NCI-H510A treated with DMSO at 0.1 percent for 48 hours (cell line): ENCODE results near the gene ATP8B1.
A peak's percentile ranks its signal among the peaks of the same experiment; 100 is the strongest.

Experiments used
- DNase-seq: peaks from one replicate; lab custom pipeline; 2025; lab: John Stamatoyannopoulos, UW

The ATP8B1 gene

GRCh38 chr18:57792631-57793301 is 10.3 kb downstream of the ATP8B1 start:
- no peak for DNase-seq

- DNase-seq = no peak
These were observed 11.2 kb downstream of the ATP8B1 start for GRCh38 chr18:57791911-57792310.

DNA sequence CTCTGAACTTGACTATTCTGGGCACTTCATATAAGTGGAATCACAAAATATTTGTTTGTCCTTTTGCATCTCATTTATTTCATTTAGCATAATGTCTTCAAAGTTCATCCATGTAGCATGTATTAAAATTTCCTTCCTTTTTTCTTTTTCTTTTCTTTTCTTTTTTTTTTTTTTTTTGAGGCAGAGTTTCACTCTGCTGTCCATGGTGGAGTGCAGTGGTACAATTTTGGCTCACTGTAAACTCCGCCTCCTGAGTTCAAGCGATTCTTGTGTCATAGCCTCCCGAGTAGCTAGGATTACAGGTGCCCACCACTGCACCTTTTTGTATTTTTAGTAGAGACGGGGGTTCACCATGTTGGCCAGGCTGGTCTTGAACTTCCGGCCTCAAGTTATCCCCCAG is 11.9 kb downstream of the ATP8B1 start:
- no peak for DNase-seq

DNA sequence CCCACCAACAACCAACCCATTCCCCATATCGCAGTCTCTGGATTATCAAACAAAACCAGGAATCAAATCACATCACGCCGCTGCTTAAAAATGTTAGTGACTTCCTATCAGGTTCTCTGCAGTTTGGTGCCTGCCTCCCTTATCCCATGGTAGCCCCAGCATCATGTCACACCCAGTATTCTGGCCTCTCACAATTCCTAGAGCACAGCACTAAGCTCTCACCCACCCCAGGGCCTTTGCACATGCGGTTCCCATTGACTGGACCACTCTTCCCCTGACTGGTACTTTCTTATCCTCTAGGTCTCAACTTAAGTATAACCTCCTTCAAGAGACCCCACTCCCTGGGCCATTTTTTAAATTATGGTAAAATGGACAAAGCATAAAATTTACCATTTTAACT is 12.8 kb downstream of the ATP8B1 start:
- no peak for DNase-seq

- DNase-seq = no peak
These were observed 13.4 kb downstream of the ATP8B1 start for GRCh38 chr18:57789759-57790158.

- DNase-seq = no peak
These were observed 14.0 kb downstream of the ATP8B1 start for GRCh38 chr18:57789090-57789489.

DNA sequence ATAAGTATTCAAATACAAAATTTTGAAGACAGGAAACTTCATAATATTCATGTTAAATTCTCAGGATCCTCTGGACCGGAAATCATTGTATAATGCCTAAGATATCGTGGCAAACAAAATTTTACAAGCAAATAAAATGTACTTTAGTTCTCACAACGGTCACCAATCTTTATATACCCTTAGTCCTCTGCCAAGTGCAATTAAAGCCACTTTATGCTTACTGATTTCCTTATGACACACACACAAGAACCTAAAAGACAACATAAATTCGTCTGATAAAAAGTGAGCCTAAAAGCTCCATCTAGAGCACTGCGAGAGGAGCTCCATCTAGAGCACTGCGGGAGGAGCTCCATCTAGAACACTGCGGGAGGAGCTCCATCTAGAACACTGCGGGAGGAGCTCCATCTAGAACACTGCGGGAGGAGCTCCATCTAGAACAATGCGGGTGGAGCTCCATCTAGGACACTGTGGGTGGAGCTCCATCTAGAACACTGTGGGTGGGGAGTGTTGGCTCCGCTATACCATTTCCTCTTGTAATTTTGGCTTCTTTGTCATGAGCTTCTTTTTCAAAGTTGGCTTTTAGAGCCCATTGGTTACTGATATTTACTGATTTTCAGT is 15.9 kb downstream of the ATP8B1 start:
- DNase-seq = no peak

GRCh38 chr18:57785751-57786437 is 17.2 kb downstream of the ATP8B1 start:
- DNase-seq = peak; percentile 30

GRCh38 chr18:57784801-57785114 is 18.4 kb downstream of the ATP8B1 start:
- no peak for DNase-seq

DNA sequence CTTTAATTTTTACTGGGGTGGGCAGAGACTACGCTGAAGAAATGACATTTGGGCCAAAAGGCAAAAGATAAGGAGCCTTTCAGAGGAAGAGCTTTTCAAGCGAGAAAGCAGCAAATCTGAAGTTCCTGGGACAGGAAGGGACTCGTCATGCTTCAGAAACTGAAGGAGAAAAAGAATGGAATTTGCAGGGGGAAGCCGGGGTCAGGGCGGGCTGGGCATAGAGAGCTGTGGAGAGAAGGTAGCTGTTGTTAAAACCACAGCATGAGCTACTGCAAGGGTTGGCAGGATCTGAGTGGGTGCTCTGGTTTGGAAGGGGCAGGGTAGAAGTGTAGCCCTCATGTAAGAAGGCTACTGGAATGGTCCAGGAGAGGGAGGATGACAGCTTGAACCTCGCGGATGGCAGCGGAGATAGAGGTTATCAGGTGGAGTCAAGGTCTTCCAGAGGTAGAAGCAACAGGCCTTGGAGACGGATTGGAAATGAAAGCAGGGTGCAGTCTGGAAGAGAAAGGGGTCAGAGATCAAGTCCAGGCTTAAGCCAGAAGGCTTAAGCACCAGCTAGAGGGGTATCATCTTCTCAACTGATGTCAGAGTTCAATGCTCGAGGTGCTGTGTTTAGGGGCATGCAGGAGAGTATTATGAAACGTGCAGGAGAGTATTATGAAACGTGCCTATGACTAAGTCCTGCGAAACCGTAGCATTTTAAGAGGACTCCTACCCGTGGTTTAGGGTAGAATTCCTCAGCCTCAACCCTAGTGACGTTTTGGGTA is 18.9 kb downstream of the ATP8B1 start:
- DNase-seq = no peak

DNA sequence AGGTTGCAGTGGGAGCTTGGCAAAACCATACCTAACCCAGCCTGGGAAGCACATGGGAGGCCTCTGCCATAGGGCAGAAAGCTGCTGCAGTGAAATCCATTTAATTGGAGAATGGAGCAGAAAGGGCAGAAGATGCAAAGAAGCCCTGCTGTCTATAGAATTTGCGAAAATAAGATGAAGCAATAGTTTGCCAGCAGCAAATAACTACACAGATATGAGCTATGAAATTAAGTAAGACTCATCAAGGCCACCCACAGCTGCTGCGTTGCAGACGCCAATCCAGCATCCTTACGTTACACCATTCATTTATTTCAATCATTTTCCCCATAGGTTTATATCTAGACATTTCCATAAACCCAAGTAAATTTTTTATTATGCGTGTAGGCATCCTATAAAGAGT is 21.1 kb downstream of the ATP8B1 start:
- no peak for DNase-seq

GRCh38 chr18:57780706-57781347 is 22.3 kb downstream of the ATP8B1 start:
- DNase-seq = no peak

DNA sequence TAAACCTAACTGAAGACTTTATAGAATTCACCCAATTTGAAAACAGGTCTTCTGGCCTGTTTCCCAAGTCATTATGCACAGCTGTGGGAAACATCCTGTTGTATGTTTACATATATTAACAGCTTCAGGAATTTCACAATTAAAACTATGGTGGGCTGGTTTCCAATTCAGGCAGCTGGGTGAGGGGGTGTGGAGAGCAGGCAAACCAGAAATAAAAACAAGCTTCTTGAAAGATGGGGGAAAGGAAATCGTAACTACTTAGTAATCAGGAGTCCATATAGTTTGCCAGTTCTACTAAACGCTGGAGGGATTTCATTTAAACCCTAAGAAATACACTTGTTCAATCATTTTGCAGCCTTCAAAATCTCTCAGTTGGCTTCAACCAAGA is 22.8 kb downstream of the ATP8B1 start:
- DNase-seq = no peak

GRCh38 chr18:57776767-57777166 is 26.3 kb downstream of the ATP8B1 start:
- DNase-seq = no peak

GRCh38 chr18:57776354-57776753 is 26.8 kb downstream of the ATP8B1 start:
- DNase-seq = no peak

DNA sequence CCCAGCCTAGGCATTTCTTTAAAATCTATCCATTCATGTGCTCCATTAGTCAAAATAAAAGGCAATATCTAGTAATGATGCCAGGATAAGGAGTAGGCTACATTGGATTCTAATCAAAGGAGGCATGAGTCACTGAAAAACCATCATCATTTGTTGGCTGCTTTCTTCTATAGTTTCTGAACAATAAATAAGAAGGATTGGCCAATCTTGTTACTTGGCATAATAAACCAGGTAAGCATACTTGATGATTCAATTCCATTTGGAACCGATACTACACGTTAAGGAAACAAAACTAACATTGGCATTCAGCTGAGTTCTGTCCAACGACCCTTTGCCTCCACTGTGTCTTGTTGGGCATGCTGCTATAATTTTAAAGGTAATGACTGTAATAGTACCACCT is 27.2 kb downstream of the ATP8B1 start:
- no peak for DNase-seq

DNA sequence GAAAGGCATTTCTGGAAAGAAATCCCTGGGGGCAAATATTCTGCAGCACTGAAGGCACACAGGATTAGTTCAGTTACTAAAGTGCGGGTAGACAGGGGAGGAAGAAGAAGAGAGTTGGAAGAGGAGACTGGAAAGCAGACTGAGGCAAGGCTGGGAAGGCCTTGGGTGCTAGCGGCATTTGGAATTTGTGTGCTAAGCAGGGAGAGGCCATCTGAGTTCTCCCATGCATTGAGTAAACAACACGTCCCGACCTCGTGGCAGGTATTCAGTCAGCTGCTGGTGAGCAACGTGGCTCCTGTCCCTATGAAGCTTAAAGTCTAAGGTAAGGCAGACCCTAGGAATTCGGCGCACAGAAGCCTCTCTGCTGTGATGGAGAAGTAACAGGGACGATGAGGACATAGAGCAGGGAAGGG is 30.7 kb downstream of the ATP8B1 start:
- DNase-seq = peak; percentile 73

GRCh38 chr18:57771626-57772025 is 31.5 kb downstream of the ATP8B1 start:
- peak; percentile 50 for DNase-seq

- DNase-seq = peak; percentile 67
These were observed 31.9 kb downstream of the ATP8B1 start for GRCh38 chr18:57771193-57771592.

GRCh38 chr18:57768537-57769326 is 34.4 kb downstream of the ATP8B1 start:
- DNase-seq = peak; percentile 77

DNA sequence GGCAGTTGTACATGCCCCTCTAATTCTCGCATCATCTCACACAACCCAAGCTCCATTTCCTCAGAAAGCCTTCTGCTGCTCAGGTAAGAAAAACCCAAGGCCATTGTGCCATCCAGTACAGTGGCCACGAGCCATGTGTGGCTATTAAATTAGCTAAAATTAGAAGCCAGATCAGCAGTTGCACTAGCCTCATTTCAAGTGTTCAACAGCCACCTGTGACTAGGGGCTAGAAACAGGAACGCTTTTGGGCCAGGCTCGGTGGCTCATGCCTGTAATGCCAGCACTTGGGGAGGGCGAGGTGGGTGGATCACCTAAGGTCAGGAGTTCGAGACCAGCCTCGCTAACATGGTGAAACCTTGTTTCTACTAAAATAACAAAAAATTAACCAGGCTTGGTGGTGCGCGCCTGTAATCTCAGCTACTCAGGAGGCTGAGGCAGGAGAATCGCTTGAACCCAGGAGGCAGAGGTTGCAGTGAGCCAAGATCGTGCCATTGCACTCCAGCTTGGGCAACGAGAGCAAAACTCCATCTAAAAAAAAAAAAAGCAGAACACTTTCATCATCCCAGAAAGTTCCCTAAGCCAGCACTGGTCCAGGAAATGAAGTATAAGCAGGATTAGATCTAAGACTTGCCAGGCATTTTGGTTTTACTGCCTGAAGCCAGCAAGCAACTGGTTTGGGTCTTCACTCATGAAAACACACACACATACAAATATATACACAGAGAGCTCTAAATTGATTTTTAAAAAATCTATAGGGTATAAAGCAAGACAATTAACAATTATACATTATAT is 35.7 kb downstream of the ATP8B1 start:
- no peak for DNase-seq
